Adrenal gland (tissue), 5 donors: ENCODE data around the gene PRKRIP1.

ENCODE experiments used
- POLR2A ChIP-seq, 2 donors: fragments of 450-650 bp; IDR thresholded peaks; one replicate each; pipeline ENCODE4 v1.6.1; 2017; ENCODE audit warnings: antibody characterized with exemption in 2 of 2, mild to moderate bottlenecking in 2 of 2, moderate library complexity in 1 of 2
- TF ChIP-seq, protein P1 (sequence below), 6 experiments: fragments of 450-650 bp in 4 of 6; fragments of 200-600 bp in 2 of 6; sonication (generic) in 1 of 6; IDR thresholded peaks; 1 replicate in 5 of 6; 2 replicates in 1 of 6; pipeline versions ENCODE4 v1.5.1 to v1.8.0; 2016 to 2021; ENCODE audit warnings: antibody characterized with exemption in 6 of 6, mild to moderate bottlenecking in 2 of 6, moderate library complexity in 1 of 6
- donor health status: DM: no; HTN: no; CAD: no.

DNA sequence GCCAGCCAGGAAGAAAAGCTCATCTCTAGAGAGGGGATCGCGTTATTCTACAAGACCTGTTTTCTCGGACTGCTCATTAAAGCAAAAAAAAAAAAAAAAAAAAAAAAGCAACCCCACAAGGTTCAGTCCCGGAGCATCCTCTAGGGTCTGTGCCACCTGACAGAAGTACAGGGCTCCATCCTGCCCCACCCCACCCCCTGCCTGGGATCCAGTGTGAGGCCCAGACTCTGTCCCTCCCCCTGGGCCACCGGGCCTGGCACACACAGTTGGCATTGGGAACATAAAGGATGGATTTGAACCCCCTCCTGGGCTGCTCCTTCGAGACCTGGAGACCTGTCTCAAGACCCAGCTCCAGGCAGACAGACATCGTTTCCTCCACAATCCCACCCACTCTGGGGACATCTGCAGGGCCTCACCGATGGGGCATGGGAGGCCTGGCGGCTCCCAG lies 37.9 kb downstream of the PRKRIP1 start:
- TF ChIP-seq, protein P1, sequence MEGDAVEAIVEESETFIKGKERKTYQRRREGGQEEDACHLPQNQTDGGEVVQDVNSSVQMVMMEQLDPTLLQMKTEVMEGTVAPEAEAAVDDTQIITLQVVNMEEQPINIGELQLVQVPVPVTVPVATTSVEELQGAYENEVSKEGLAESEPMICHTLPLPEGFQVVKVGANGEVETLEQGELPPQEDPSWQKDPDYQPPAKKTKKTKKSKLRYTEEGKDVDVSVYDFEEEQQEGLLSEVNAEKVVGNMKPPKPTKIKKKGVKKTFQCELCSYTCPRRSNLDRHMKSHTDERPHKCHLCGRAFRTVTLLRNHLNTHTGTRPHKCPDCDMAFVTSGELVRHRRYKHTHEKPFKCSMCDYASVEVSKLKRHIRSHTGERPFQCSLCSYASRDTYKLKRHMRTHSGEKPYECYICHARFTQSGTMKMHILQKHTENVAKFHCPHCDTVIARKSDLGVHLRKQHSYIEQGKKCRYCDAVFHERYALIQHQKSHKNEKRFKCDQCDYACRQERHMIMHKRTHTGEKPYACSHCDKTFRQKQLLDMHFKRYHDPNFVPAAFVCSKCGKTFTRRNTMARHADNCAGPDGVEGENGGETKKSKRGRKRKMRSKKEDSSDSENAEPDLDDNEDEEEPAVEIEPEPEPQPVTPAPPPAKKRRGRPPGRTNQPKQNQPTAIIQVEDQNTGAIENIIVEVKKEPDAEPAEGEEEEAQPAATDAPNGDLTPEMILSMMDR (IDR thresholded peaks at IDR 0.05) = no peak
- TF ChIP-seq POLR2A (IDR thresholded peaks at IDR 0.05) = no peak
